ENCODE data around the gene ATXN1.

The ATXN1 gene

GRCh38 chr6:16519265-16520242, 241.7 kb downstream of the ATXN1 start:
- in situ Hi-C loops (cut with MboI; ENCODE audit: low sequenced_read_pairs), result loop anchor here (25.0 kb wide), 1 partner anchor 243 kb away; the partner anchor contains the start of gene ATXN1

GRCh38 chr6:16518265-16518664, 243.0 kb downstream of the ATXN1 start:
- in situ Hi-C loops (cut with MboI; ENCODE audit: low sequenced_read_pairs), result loop anchor here (25.0 kb wide), 1 partner anchor 244 kb away; the partner anchor contains the start of gene ATXN1

GRCh38 chr6:16514249-16514648, 247.0 kb downstream of the ATXN1 start:
- in situ Hi-C loops (cut with MboI; ENCODE audit: low sequenced_read_pairs), result loop anchor here (25.0 kb wide), 1 partner anchor 248 kb away; the partner anchor contains the start of gene ATXN1

GRCh38 chr6:16512544-16513290, 248.5 kb downstream of the ATXN1 start:
- in situ Hi-C loops (cut with MboI; ENCODE audit: low sequenced_read_pairs), result loop anchor here (25.0 kb wide), 1 partner anchor 250 kb away; the partner anchor contains the start of gene ATXN1

GRCh38 chr6:16511723-16512489, 249.4 kb downstream of the ATXN1 start:
- in situ Hi-C loops (cut with MboI; ENCODE audit: low sequenced_read_pairs), result loop anchor here (25.0 kb wide), 1 partner anchor 250 kb away; the partner anchor contains the start of gene ATXN1

GRCh38 chr6:16511040-16511660, 250.1 kb downstream of the ATXN1 start:
- in situ Hi-C loops (cut with MboI; ENCODE audit: low sequenced_read_pairs), result loop anchor here (25.0 kb wide), 1 partner anchor 251 kb away; the partner anchor contains the start of gene ATXN1

GRCh38 chr6:16510245-16510644, 251.0 kb downstream of the ATXN1 start:
- in situ Hi-C loops (cut with MboI; ENCODE audit: low sequenced_read_pairs), result loop anchor here (25.0 kb wide), 1 partner anchor 252 kb away; the partner anchor contains the start of gene ATXN1

GRCh38 chr6:16508959-16509358, 252.3 kb downstream of the ATXN1 start:
- in situ Hi-C loops (cut with MboI; ENCODE audit: low sequenced_read_pairs), result loop anchor here (25.0 kb wide), 1 partner anchor 253 kb away; the partner anchor contains the start of gene ATXN1

GRCh38 chr6:16505711-16506357, 255.4 kb downstream of the ATXN1 start:
- in situ Hi-C loops (cut with MboI; ENCODE audit: low sequenced_read_pairs), result loop anchor here (25.0 kb wide), 1 partner anchor 256 kb away; the partner anchor contains the start of gene ATXN1

GRCh38 chr6:16504609-16505008, 256.7 kb downstream of the ATXN1 start:
- in situ Hi-C loops (cut with MboI; ENCODE audit: low sequenced_read_pairs), result loop anchor here (25.0 kb wide), 1 partner anchor 258 kb away; the partner anchor contains the start of gene ATXN1

GRCh38 chr6:16503970-16504415, 257.3 kb downstream of the ATXN1 start:
- in situ Hi-C loops (cut with MboI; ENCODE audit: low sequenced_read_pairs), result loop anchor here (25.0 kb wide), 1 partner anchor 258 kb away; the partner anchor contains the start of gene ATXN1

GRCh38 chr6:16503241-16503775, 258.0 kb downstream of the ATXN1 start:
- in situ Hi-C loops (cut with MboI; ENCODE audit: low sequenced_read_pairs), result loop anchor here (25.0 kb wide), 1 partner anchor 259 kb away; the partner anchor contains the start of gene ATXN1

- in situ Hi-C loops (cut with MboI; ENCODE audit: low sequenced_read_pairs), result no loop called here
Measured at GRCh38 chr6:16498957-16499356, 262.3 kb downstream of the ATXN1 start.

GRCh38 chr6:16498237-16498636, 263.0 kb downstream of the ATXN1 start:
- in situ Hi-C loops (cut with MboI; ENCODE audit: low sequenced_read_pairs), result no loop called here

GRCh38 chr6:16496991-16497801, 264.1 kb downstream of the ATXN1 start:
- in situ Hi-C loops (cut with MboI; ENCODE audit: low sequenced_read_pairs), result no loop called here

- in situ Hi-C loops (cut with MboI; ENCODE audit: low sequenced_read_pairs), result no loop called here
Measured at GRCh38 chr6:16496210-16496609, 265.1 kb downstream of the ATXN1 start.

- in situ Hi-C loops (cut with MboI; ENCODE audit: low sequenced_read_pairs), result no loop called here
Measured at GRCh38 chr6:16494793-16495192, 266.5 kb downstream of the ATXN1 start.

GRCh38 chr6:16493802-16494201, 267.5 kb downstream of the ATXN1 start:
- in situ Hi-C loops (cut with MboI; ENCODE audit: low sequenced_read_pairs), result no loop called here

All from HL-60/S4 treated with phorbol 12-myristate 13-acetate at 8.2 ng/mL for 4 days and 3 days (cell line).